IPS-11a (cell line): ENCODE results near the gene KRTAP23-1.

Source experiments
- H3K4me3 ChIP-seq: one replicate; pipeline ENCODE4 v1.5.1; 2013; ENCODE audit warnings: low read depth, low read length, control low read depth

The KRTAP23-1 gene

GRCh38 chr21:30348506-30348905 is at the start of gene KRTAP23-1:
Gene KRTAP23-1, minus strand, starts transcription at chr21:30348606. Its CDS starts 0 bp downstream, at chr21:30348606.
- H3K4me3 ChIP-seq: no peak within 1 kb of the TSS

GRCh38 chr21:30395731-30396130 is 47.3 kb upstream of the KRTAP23-1 start, which contains the start of gene KRTAP13-1:
Gene KRTAP13-1, plus strand, starts transcription at chr21:30396031. Its CDS starts 56 bp downstream, at chr21:30396087.
- H3K4me3 ChIP-seq: no peak within 1 kb of the TSS

- no peak overlapping the region for H3K4me3 ChIP-seq
These were observed 43.2 kb upstream of the KRTAP23-1 start for GRCh38 chr21:30391492-30392025.

GRCh38 chr21:30382201-30382600 is 33.8 kb upstream of the KRTAP23-1 start:
- no peak overlapping the region for H3K4me3 ChIP-seq

GRCh38 chr21:30372139-30372770 is 23.8 kb upstream of the KRTAP23-1 start, which contains the start of gene KRTAP13-2:
Gene KRTAP13-2, minus strand, starts transcription at chr21:30372271. Its CDS starts 58 bp downstream, at chr21:30372213.
- H3K4me3 ChIP-seq: no peak within 1 kb of the TSS

GRCh38 chr21:30355906-30356305 is 7.5 kb upstream of the KRTAP23-1 start:
- H3K4me3 ChIP-seq: no peak overlapping the region

- H3K4me3 ChIP-seq: no peak overlapping the region
These were observed 6.1 kb upstream of the KRTAP23-1 start for GRCh38 chr21:30354308-30355005.

GRCh38 chr21:30351534-30351933 is 3.1 kb upstream of the KRTAP23-1 start:
- H3K4me3 ChIP-seq: no peak overlapping the region

GRCh38 chr21:30349572-30349971 is 1.2 kb upstream of the KRTAP23-1 start:
- H3K4me3 ChIP-seq: no peak overlapping the region

- no peak overlapping the region for H3K4me3 ChIP-seq
These were observed 3.4 kb downstream of the KRTAP23-1 start for GRCh38 chr21:30345014-30345413.

- no peak overlapping the region for H3K4me3 ChIP-seq
These were observed 7.5 kb downstream of the KRTAP23-1 start for GRCh38 chr21:30340714-30341573.

- no peak overlapping the region for H3K4me3 ChIP-seq
These were observed 9.7 kb downstream of the KRTAP23-1 start for GRCh38 chr21:30338717-30339116.

- H3K4me3 ChIP-seq: no peak overlapping the region
These were observed 10.6 kb downstream of the KRTAP23-1 start for GRCh38 chr21:30337772-30338171.

GRCh38 chr21:30337276-30337744 is 11.1 kb downstream of the KRTAP23-1 start, which contains the start of gene KRTAP27-1:
Gene KRTAP27-1, minus strand, starts transcription at chr21:30337694. Its CDS starts 26 bp downstream, at chr21:30337668.
- H3K4me3 ChIP-seq: no peak within 1 kb of the TSS

GRCh38 chr21:30336596-30336995 is 11.8 kb downstream of the KRTAP23-1 start:
- H3K4me3 ChIP-seq: no peak overlapping the region

GRCh38 chr21:30333736-30334135 is 14.7 kb downstream of the KRTAP23-1 start:
- H3K4me3 ChIP-seq: no peak overlapping the region

- no peak overlapping the region for H3K4me3 ChIP-seq
These were observed 15.7 kb downstream of the KRTAP23-1 start for GRCh38 chr21:30332681-30333080.

GRCh38 chr21:30329203-30329875 is 19.1 kb downstream of the KRTAP23-1 start:
- H3K4me3 ChIP-seq: no peak overlapping the region

- H3K4me3 ChIP-seq: no peak overlapping the region
These were observed 22.0 kb downstream of the KRTAP23-1 start for GRCh38 chr21:30326390-30326789.

GRCh38 chr21:30320215-30320614 is 28.2 kb downstream of the KRTAP23-1 start, which contains the start of gene KRTAP26-1:
Gene KRTAP26-1, minus strand, starts transcription at chr21:30320315. Its CDS starts 280 bp downstream, at chr21:30320035.
- H3K4me3 ChIP-seq: no peak within 1 kb of the TSS
